Head of caudate nucleus (tissue), 42 donors: ENCODE measurements around the gene C1orf105.
"Not testable (repeated sequence)": the region's sequence is repeated elsewhere in the genome, so short reads cannot be mapped to it uniquely, and the experiment has no call there.

Experiments used
- DNase-seq, 42 donors: peaks; one replicate each; pipeline versions ENCODE4 v3.0.0 to v3.0.0-alpha.2; 2020 to 2021; ENCODE audit warnings: mixed read lengths in 7 of 42
- intact Hi-C: fragments of 100-400 bp; cut with DNase I; formaldehyde crosslinking; loops from one replicate; pipeline ENCODE4 v1.15.0; 2022

The C1orf105 gene

GRCh38 chr1:172473302-172473701, 52.8 kb downstream of the C1orf105 start:
- intact Hi-C loops, result no loop called here
- no peak for DNase-seq

DNA sequence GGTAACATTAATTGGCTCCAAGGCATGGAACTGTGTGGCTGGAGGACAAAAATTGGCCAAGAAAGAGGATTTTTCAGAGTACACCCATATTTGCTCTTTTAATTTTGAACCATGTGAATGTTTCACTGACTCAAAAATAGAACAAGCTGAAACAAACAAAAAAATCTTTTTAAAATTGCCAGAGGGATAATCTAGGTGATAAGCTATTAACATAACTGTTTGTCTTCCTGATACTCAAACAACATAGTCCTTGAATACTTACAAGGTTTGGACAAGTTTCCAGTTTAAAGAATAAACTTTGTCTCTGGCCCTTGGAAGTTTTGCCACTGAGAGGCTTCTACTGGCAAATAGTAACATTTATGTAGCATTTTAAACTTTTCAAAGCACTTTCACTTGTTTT, 53.4 kb downstream of the C1orf105 start:
- intact Hi-C loops, result no loop called here
- no peak for DNase-seq

DNA sequence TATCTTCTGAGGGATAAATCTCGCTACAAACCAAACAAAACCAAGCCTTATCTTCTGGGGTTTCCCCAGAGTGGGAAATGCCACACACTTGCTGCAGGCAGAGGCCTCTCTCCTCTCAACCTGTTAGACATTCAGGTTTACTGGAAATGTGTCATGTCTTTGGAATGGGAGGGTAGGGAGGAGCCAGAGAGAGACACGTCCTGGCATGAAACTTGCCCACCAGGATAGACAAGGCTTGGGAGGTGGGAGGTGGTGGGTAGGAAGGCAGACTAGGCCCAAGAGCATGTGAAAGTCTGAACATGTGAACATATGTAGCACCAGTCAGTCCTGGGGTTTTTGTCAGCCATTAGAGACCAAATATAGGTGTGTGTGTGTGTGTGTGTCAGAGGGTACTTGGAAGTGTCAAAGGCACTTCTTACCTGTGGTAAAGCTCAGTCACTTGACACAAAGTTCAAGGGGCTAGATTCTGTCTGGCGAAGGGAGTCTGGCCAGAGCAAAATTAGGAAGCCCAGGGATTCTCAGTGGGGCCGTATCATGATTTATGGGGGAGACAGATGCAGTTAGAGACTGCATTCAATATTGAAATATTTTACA, 55.8 kb downstream of the C1orf105 start:
- intact Hi-C loops, result no loop called here
- DNase-seq, result no peak

DNA sequence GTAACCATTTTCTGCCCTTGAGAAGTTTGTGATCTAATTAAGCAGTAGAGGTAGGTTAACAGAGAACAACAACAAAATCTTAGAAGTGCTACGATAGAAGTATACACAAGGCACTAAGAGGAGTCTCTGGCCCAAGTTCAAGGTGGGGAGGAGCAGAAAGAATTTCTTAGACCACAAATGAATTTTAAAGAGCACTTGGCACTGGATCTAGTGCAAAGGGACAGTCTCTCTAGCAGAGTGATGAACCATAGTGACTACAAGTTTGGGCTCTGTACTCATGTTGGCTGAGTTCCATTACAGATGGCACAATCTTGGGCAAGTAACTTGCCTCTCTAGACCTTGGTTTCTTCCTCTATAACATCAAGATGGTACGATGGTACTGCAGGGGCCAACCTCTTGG, 56.7 kb downstream of the C1orf105 start:
- intact Hi-C loops, result no loop called here
- DNase-seq, result no peak

DNA sequence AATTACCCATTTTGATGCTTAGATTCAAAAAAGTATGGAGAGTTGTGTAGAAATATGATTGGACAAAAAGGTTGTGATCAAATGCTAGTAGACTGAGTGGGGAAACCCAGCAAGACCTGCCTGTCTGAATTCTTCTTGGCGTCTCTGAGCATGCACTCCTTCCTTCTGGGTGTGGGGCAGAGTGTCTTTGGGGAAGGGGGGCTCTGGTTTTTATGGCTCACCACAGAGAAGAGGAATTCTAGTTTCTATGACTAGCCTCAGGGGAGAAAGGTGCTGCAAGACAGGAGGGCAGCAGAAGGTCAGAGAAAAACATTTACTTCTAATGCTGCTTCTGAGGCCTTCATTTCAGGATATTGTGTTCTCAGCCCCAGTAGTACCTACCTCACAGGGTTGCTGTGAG, 57.3 kb downstream of the C1orf105 start:
- no peak for DNase-seq
- intact Hi-C loops, result no loop called here

GRCh38 chr1:172478485-172478884, 58.0 kb downstream of the C1orf105 start:
- intact Hi-C loops, result no loop called here

DNA sequence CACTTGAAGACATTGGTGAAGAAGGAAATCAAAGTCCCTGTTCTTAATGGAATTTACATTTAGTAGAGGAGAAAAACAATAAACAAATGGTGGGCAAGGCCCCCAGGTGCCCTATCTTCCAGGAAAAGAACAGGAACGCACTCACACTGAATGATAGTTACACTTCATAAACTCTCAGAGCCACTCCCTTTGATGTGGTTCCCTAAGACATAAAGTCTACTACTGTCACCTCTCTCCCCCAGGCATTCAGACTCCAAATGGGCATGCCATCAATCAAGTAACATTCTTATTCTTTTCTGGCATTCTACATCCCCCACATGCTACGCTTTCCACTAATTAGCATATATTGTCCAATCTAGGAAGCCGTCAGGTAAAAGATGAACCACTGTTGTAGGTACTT, 59.9 kb downstream of the C1orf105 start:
- intact Hi-C loops, result no loop called here
- DNase-seq, result no peak

More at GRCh38 chr1:172478485-172478884, 58.0 kb downstream of the C1orf105 start:
- DNase-seq, result no peak

DNA sequence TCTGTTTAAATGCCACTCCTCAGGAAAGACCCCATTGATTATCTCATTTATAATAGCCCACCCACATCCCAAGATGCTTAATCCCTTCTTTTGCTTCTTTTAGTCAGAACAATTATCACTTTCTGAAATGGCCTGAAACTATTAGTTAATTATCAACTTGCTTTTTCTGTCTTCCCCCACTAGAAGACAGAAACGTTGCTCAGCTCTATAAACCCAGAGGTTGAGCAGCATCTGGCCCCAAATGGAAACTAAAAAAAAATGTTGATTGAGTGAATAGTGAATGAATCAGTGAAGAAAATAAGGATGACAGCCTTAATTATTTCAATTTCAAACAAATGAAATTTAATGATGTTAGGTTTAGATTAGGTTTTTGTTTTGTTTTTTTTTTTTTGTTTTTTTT, 61.6 kb downstream of the C1orf105 start:
- no peak for DNase-seq

DNA sequence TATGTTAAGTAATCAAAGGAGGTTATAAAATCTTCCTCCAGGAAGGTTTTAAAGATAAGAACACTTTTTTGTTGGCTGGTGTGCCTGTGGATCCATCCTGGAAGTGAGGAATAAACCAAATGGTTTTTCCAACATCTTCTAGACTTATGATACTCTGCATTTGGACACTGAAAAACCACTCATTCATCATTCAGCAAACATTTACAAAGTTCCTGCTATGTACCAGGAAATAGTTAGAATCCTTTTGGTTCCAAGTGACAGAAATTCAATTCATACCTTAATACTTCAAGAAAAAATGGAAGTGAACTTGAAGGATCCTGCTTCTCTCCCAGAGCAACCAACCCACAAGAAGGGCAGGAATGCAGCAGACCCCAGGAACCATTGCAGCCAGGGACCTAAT, 63.0 kb downstream of the C1orf105 start:
- no peak for DNase-seq
- intact Hi-C loops, result no loop called here

More for the DNA sequence above, 61.6 kb downstream of the C1orf105 start:
- intact Hi-C loops, result no loop called here

DNA sequence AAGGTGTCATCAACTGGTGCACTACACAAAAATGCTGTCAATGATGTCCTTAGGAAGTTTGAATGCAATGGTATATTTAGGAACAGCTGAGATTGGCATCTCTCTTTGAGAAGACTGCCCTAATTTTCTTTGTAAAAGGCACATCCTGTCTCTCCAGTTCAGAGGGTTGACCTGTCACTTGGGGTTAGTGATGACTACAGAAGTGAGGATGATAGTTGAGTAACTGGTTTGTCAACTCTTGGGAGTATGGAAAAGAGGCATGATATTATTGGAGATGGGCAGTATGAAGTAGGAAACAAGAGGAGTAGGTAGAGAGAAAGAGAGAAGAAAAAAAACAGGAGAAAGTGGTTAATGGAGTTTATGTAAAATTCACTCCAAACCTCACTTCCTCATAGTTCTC, 63.8 kb downstream of the C1orf105 start:
- intact Hi-C loops, result no loop called here
- no peak for DNase-seq

GRCh38 chr1:172485626-172486025, 65.1 kb downstream of the C1orf105 start:
- DNase-seq, result no peak
- intact Hi-C loops, result no loop called here

DNA sequence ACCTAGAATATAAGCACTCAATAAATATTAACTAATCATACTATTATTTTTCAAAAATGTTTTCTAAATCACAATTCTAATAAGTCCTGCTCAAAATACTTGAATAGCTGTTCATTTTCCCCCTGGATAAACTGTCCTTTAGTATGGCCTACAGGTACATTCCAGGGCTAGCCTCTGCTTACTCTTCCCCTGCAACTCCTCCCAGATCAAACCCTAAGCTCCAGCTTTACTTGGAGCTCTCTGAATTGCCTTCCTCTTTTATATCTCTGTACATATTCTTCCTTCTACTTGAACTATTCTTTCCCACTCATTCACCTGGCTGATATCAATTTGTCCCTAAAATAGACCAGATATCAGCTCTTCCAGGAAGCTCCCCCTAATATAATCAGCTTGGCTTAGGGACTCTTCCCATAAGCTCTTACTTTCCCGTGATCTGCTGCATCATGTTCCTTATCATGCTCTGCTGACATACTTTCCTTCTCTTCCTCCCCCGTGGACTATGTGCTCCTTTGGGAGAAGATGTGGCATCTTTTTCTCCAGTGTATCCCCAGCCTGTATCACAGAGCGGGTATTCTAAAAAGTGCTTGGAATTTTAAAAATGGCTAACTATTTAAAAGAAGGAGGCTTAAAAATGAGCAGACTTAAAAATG, 66.4 kb downstream of the C1orf105 start:
- DNase-seq, result no peak
- intact Hi-C loops, result no loop called here

DNA sequence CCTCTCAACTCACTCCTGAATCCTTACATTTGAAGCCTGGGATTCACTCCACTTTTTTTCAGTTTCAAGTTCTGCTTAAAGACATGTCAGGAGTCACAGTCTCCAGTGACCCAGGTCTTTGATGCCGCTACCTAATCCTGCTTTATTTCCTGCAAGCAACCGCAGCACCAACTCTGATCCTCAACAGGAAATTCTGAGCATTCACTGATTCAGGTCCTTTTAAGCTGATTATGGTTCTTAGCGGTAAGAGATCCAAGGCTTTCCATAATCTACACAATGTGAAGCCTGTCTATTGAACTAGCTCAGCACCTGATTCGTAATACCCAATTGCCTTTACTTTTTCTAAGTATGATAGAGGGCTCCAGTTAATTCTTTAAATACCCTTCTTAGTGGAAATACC, 67.1 kb downstream of the C1orf105 start:
- intact Hi-C loops, result no loop called here
- no peak for DNase-seq

- intact Hi-C loops, result no loop called here
- no peak for DNase-seq
These were observed 67.9 kb downstream of the C1orf105 start for GRCh38 chr1:172488393-172488792.

DNA sequence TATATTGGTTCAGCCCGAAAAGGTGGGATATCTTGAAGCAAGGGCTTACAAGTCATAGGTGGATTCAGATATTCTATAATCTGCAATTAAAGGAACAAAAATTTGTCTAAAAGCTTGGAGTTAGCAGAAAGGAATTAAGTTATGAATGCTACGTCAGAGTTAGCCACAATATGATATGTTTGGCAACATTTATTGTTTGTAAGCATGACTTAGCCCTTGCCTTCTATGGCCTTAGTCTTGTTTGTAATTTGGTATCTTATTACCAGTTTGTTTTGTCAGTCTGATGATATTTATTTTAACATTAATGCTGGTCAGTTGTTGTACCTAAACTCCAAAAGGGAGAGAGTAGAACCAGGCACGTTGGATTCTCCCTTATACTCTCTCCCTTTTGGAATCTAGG, 69.4 kb downstream of the C1orf105 start:
- intact Hi-C loops, result no loop called here

DNA sequence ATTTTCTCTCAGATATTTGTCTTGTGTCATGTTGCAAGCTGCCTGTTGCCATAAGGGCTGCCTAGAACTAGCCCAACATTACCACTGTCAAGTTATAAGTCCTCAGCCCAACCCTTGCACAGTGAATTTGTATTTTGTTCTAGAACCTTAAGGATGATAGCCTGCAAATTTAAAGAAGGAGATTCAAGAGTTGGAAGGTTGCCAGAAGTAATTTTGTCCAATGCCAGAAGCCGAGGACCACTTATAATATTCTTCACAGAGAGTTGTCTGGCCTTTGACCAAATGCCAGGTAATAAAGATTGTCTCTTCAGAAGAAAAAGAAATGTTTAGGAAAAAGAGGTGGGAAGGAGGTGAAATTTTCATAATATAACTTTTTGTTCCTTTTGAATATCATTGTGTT, 71.9 kb downstream of the C1orf105 start:
- intact Hi-C loops, result no loop called here
- DNase-seq, result no peak

More for the DNA sequence above, 69.4 kb downstream of the C1orf105 start:
- DNase-seq, result no peak

DNA sequence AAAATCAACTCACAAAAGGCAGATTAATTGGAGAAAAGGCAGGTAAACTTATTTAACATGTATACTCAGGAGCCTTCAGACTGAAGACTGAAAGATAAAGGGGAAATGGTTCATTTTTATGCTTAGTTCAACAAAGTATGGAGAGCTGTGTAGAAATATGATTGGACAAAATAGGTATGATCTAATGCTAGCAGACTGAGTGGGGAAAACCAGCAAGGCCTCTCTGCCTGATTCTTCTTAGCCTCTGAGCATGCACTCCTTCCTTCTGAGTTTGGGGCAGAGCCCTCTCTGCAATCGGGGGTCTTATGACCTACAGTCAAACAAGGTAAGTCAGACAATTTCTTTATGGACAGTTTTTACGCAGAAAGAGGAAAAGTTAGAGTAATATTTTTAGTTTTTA, 73.7 kb downstream of the C1orf105 start:
- DNase-seq, result no peak
- intact Hi-C loops, result no loop called here

DNA sequence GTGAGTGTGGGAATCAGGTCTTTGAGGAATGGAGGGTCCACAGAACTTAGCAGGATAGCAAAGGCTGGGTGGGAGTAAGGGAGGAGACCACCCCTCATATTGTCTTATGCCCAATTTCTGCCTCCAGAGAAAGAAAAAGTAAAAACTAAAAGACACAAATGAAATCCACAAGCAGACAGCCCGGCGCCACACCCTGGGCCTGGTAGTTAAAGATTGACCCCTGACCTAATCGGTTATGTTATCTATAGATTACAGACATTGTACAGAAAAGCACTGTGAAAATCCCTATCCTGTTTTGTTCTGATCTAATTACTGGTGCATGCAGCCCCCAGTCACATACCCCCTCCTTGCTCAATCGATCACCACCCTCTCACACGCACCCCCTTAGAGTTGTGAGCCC, 75.6 kb downstream of the C1orf105 start:
- intact Hi-C loops, result not testable (repeated sequence)

DNA sequence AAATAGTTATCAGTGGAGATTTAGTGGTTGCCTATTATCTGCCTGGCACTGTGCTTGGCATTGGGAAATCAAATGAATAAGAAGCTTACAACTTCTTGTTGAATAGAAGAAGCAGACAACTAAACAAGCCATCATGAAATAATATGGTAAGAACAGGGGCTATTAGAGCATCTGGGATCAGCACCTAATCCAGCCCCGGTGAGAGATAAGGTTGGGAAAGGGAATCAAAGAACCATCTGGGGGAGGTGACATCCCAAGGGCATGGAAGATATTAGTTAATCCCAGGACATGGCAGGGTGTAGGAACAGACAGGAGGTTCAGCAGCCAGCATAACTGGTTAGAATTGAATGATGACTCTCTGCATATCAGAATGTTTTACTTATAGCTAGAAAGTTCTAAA, 76.2 kb downstream of the C1orf105 start:
- intact Hi-C loops, result no loop called here
- no peak for DNase-seq

More for the DNA sequence above, 75.6 kb downstream of the C1orf105 start:
- not testable (repeated sequence) for DNase-seq

DNA sequence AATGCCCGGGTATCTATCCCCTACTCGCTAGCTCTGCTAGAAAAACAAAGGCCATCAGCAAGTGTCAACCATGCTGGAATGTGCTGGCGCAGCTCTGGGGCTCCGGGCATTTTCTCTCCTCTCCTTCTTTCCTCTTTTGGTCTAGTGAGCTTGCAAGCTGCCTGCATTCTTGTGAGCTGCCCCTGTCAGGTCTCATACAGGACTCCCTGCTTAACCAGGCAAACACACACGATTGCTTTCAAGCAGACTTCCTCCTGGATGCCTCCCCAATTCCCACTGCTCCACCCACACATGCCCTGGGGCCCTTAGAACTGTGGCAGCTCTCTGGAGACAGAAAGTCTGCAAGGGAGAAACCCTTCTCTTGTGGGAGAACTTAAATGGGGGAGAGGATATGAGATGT, 76.7 kb downstream of the C1orf105 start:
- intact Hi-C loops, result no loop called here
- no peak for DNase-seq

DNA sequence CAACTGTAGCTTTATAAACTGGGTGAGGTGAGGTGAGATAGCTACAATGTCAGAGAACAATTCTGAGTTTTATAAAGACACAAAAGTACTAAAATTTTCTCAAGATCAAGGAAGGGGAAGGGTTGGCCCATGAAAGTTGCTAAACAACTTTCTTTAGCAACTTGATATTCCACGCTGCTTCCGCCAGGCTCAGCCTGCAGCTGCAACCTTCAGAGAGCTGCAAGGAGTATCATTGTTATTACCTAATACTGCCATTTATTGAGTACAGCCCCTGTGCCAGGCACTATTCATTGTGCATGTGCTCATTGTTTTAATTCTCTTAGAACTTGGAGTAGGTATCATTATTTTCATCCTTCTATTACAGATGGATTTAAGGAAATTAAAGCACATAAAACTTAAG, 78.4 kb downstream of the C1orf105 start:
- intact Hi-C loops, result no loop called here
- no peak for DNase-seq
